B cell (primary cell): ENCODE measurements around the gene KIAA0753. TPM values are rescaled to one million over a fixed set of nuclear protein-coding genes. Genes with fewer than 3 reads are reported as not detected.

Experiments used
- ATAC-seq: fragments of 200-7000 bp; cut with Tn5 transposase; one replicate; pipeline ENCODE4 v1.10.0; 2021; ENCODE audit warnings: low read depth, mild to moderate bottlenecking, moderate number of reproducible peaks, moderate library complexity
- CTCF ChIA-PET: fragments of 350-600 bp; sonication (Branson Sonifier 250); formaldehyde crosslinking; loops from one replicate; lab custom pipeline; 2021; ENCODE audit warnings: antibody characterized with exemption, inconsistent platforms; lab: Charles Lee
- POLR2A ChIA-PET: fragments of 350-600 bp; sonication (Branson Sonifier 250); formaldehyde crosslinking; loops from one replicate; lab custom pipeline; 2021; ENCODE audit warnings: antibody characterized with exemption; lab: Charles Lee
- DNase-seq: peaks from one replicate; pipeline ENCODE4 v3.0.0; 2013
- H2AFZ ChIP-seq: 2 replicates; pipeline ENCODE4 v1.6.1; 2012; ENCODE audit warnings: mild to moderate bottlenecking, low read depth, low read length; ENCODE audit not compliant: insufficient read depth, poor library complexity, severe bottlenecking
- H3K27ac ChIP-seq, 2 donors: 1 replicate in 1 of 2; 2 replicates in 1 of 2; pipeline ENCODE4 v1.5.1; 2012 to 2013; ENCODE audit warnings: low read length in 2 of 2, mild to moderate bottlenecking in 2 of 2, moderate library complexity in 1 of 2
- H3K27me3 ChIP-seq, 4 experiments: fragments of 200-600 bp in 1 of 4; sonication (generic) in 1 of 4; replicated peaks in 1 of 4; 1 replicate in 2 of 4; 2 replicates in 2 of 4; pipeline versions ENCODE4 v1.6.1 to v1.7.0; 2013 to 2016; ENCODE audit warnings: low read length in 3 of 4, mild to moderate bottlenecking in 2 of 4, mixed read lengths in 1 of 4, moderate library complexity in 1 of 4; ENCODE audit not compliant: insufficient read depth in 4 of 4, control insufficient read depth in 3 of 4; ENCODE audit errors: control extremely low read depth in 1 of 4
- H3K36me3 ChIP-seq, 2 experiments: replicated peaks in 1 of 2; 1 replicate in 1 of 2; 2 replicates in 1 of 2; pipeline versions ENCODE4 v1.6.1 to v1.7.1; 2013; ENCODE audit warnings: low read length in 1 of 2; ENCODE audit not compliant: insufficient read depth in 2 of 2, control insufficient read depth in 1 of 2; ENCODE audit errors: control extremely low read depth in 1 of 2, extremely low read depth in 1 of 2
- H3K4me1 ChIP-seq, 2 donors: fragments of 200-600 bp in 1 of 2; sonication (generic) in 1 of 2; 1 replicate in 1 of 2; 2 replicates in 1 of 2; pipeline versions ENCODE4 v1.5.1 to v1.6.1; 2013 to 2017; ENCODE audit warnings: low read length in 2 of 2; ENCODE audit not compliant: control insufficient read depth in 2 of 2, insufficient read depth in 2 of 2
- H3K4me2 ChIP-seq: replicated peaks from 2 replicates; pipeline ENCODE3; 2012; ENCODE audit warnings: mild to moderate bottlenecking, low read depth, low read length; ENCODE audit not compliant: poor library complexity, severe bottlenecking
- H3K4me3 ChIP-seq, 5 experiments: fragments of 200-600 bp in 1 of 5; sonication (generic) in 1 of 5; 1 replicate in 3 of 5; 2 replicates in 2 of 5; pipeline versions ENCODE4 v1.5.1 to v1.7.0; 2011 to 2016; ENCODE audit warnings: low read length in 4 of 5, mild to moderate bottlenecking in 4 of 5, low read depth in 2 of 5, control low read depth in 1 of 5, moderate library complexity in 1 of 5; ENCODE audit not compliant: insufficient read depth in 1 of 5; ENCODE audit errors: control extremely low read depth in 1 of 5, extremely low read depth in 1 of 5
- H3K79me2 ChIP-seq: fragments of 200-600 bp; sonication (generic); one replicate; pipeline ENCODE4 v1.6.0; 2016; ENCODE audit warnings: low read length; ENCODE audit not compliant: control insufficient read depth, insufficient read depth
- H3K9ac ChIP-seq: fragments of 200-600 bp; sonication (generic); 2 replicates; pipeline ENCODE4 v1.6.1; 2017; ENCODE audit warnings: mild to moderate bottlenecking, low read length, moderate library complexity
- H3K9me3 ChIP-seq, 3 donors: one replicate each; pipeline versions ENCODE4 v1.6.1 to v1.7.1; 2013; ENCODE audit warnings: low read length in 2 of 3; ENCODE audit not compliant: control insufficient read depth in 2 of 3, insufficient read depth in 1 of 3; ENCODE audit errors: control extremely low read depth in 1 of 3
- H4K20me1 ChIP-seq: 2 replicates; pipeline ENCODE4 v1.6.0; 2012; ENCODE audit warnings: mild to moderate bottlenecking, low read length; ENCODE audit not compliant: insufficient read depth, control insufficient read depth, poor library complexity, severe bottlenecking
- H3K27ac Mint-ChIP-seq: one replicate; pipeline ENCODE4 v1.8.0; 2021; ENCODE audit warnings: mixed read lengths
- H3K27me3 Mint-ChIP-seq: one replicate; pipeline ENCODE4 v1.8.0; 2021; ENCODE audit warnings: mixed read lengths
- H3K4me1 Mint-ChIP-seq: one replicate; pipeline ENCODE4 v1.8.0; 2021; ENCODE audit warnings: mixed read lengths
- H3K4me3 Mint-ChIP-seq: one replicate; pipeline ENCODE4 v1.8.0; 2021; ENCODE audit warnings: mixed read lengths
- H3K9me3 Mint-ChIP-seq: one replicate; pipeline ENCODE4 v1.8.0; 2022; ENCODE audit warnings: mixed read lengths; ENCODE audit not compliant: insufficient read depth
- CTCF ChIP-seq: fragments of 200-600 bp; IDR thresholded peaks from one replicate; pipeline ENCODE4 v1.8.0; 2022; ENCODE audit warnings: antibody characterized with exemption, mild to moderate bottlenecking
- EZH2 ChIP-seq: IDR thresholded peaks from 2 replicates; pipeline ENCODE4 v1.6.1; 2012; ENCODE audit warnings: borderline replicate concordance, low read depth, mild to moderate bottlenecking, moderate library complexity, low read length; ENCODE audit not compliant: insufficient read depth, poor library complexity, severe bottlenecking
- WGBS: methylation state at CpG from one replicate; pipeline ENCODE4 v1.1.5; 2013; ENCODE audit warnings: missing lambda C conversion rate; ENCODE audit not compliant: insufficient coverage; 5-methylcytosine and 5-hydroxymethylcytosine counted together
- intact Hi-C: fragments of 100-400 bp; cut with micrococcal nuclease; formaldehyde crosslinking; loops from one replicate; pipeline ENCODE4 v1.10.0; 2022
- polyA plus RNA-seq: library from polyadenylated mRNA; depleted of rRNA; stranded (reverse); fragments of >200 nt; gene quantifications from 2 replicates; pipeline ENCODE4 v1.2.3, GENCODE V29; 2012
- total RNA-seq, 2 donors: library from RNA; stranded (reverse); fragments of 120-200 nt in 1 of 2; gene quantifications; 1 replicate in 1 of 2; 2 replicates in 1 of 2; pipeline versions ENCODE4 v1.2.3 to v1.2.4, GENCODE V29; 2013 to 2022

Gene KIAA0753
- total and polyA plus RNA-seq, 2 donors (not counting 1 experiment from before 2014, with no cell fraction given) = 6.3 to 29.1 TPM

GRCh38 chr17:6597727-6598126 lies 42.8 kb downstream of the KIAA0753 start:
- peaks cover 15 to 35% of the 10 kb centered on the region in 2 experiments for H3K36me3 ChIP-seq
- no peak for ATAC-seq
- intact Hi-C loops = loop anchor here (5.0 kb wide), 1 partner anchor 125 kb away; no protein-coding TSS in a partner anchor
- H3K4me3 ChIP-seq = no peak overlapping the region
- no peaks in the 10 kb centered on the region for H3K9me3 ChIP-seq
- no peaks in the 10 kb centered on the region for H3K27me3 ChIP-seq
- H3K4me2 ChIP-seq = no peak overlapping the region
- H3K27me3 Mint-ChIP-seq = no peaks in the 10 kb centered on the region
- H3K4me3 Mint-ChIP-seq = no peak overlapping the region
- POLR2A ChIA-PET = no interaction called here
- no peak overlapping the region for H3K27ac ChIP-seq
- WGBS = no CpG with 5 or more reads among the region's 1 CpG
- TF ChIP-seq EZH2 = no peak
- TF ChIP-seq CTCF = no peak
- H3K4me1 Mint-ChIP-seq = peaks cover 14% of the 10 kb centered on the region
- no peak overlapping the region for H3K9ac ChIP-seq
- no peak overlapping the region for H2AFZ ChIP-seq
- CTCF ChIA-PET = no interaction called here
- H4K20me1 ChIP-seq = no peaks in the 10 kb centered on the region
- no peak overlapping the region for H3K27ac Mint-ChIP-seq
- H3K79me2 ChIP-seq = no peaks in the 10 kb centered on the region
- no peaks in the 10 kb centered on the region for H3K9me3 Mint-ChIP-seq
- no peak for DNase-seq
- H3K4me1 ChIP-seq = peaks cover 11 to 12% of the 10 kb centered on the region in 2 donors

- Histone ChIP-seq H3K36me3 (peaks cover 15 to 30% of the 10 kb centered on the region in 2 experiments), H2AFZ (no peak overlapping the region), H3K27ac (no peak overlapping the region), H3K9me3 (no peaks in the 10 kb centered on the region), H3K27me3 (no peaks in the 10 kb centered on the region), H3K9ac (no peak overlapping the region), H3K4me3 (no peak overlapping the region), H4K20me1 (no peaks in the 10 kb centered on the region), H3K79me2 (no peaks in the 10 kb centered on the region), H3K4me2 (no peak overlapping the region), H3K4me1 (peaks cover 11 to 12% of the 10 kb centered on the region in 2 donors)
- DNase-seq (no peak), ATAC-seq (no peak)
- POLR2A ChIA-PET = no interaction called here
- intact Hi-C loops = loop anchor here (5.0 kb wide), 1 partner anchor 125 kb away; no protein-coding TSS in a partner anchor
- TF ChIP-seq EZH2 (no peak), CTCF (no peak)
- WGBS = no CpG with 5 or more reads among the region's 4 CpGs
- Mint-ChIP-seq H3K27ac (no peak overlapping the region), H3K4me3 (no peak overlapping the region), H3K4me1 (peaks cover 14% of the 10 kb centered on the region), H3K27me3 (no peaks in the 10 kb centered on the region), H3K9me3 (no peaks in the 10 kb centered on the region)
- CTCF ChIA-PET = no interaction called here
Measured at GRCh38 chr17:6596941-6597340, 43.6 kb downstream of the KIAA0753 start.
